HEK293 (cell line): ENCODE results near the gene TUBB2B.
A peak's percentile ranks its signal among the peaks of the same experiment; 100 is the strongest.

Experiments
- CTCF ChIP-seq: fragments of 450-650 bp; formaldehyde crosslinking; IDR thresholded peaks from 2 replicates; pipeline ENCODE4 v1.5.1; 2016; ENCODE audit warnings: missing biosample characterization, missing genetic modification characterization
- GLI2 ChIP-seq: fragments of 450-650 bp; formaldehyde crosslinking; IDR thresholded peaks from 2 replicates; pipeline ENCODE4; 2017; ENCODE audit warnings: missing biosample characterization, missing genetic modification characterization, low read depth, borderline replicate concordance
- HOXA7 ChIP-seq: sonication (generic); formaldehyde crosslinking; IDR thresholded peaks from 2 replicates; pipeline ENCODE4 v1.8.1; 2022; ENCODE audit warnings: missing genetic modification reagents, borderline replicate concordance
- MZF1 ChIP-seq: fragments of 450-650 bp; formaldehyde crosslinking; IDR thresholded peaks from 2 replicates; pipeline ENCODE4 v1.5.1; 2017; ENCODE audit warnings: missing biosample characterization, missing genetic modification characterization, borderline replicate concordance
- OSR2 ChIP-seq: fragments of 450-650 bp; formaldehyde crosslinking; IDR thresholded peaks from 2 replicates; pipeline ENCODE4 v1.5.1; 2016; ENCODE audit warnings: missing biosample characterization, missing genetic modification characterization
- PRDM10 ChIP-seq: fragments of 450-650 bp; formaldehyde crosslinking; IDR thresholded peaks from 2 replicates; pipeline ENCODE4 v1.5.1; 2016; ENCODE audit warnings: missing biosample characterization, missing genetic modification characterization
- REPIN1 ChIP-seq: fragments of 450-650 bp; formaldehyde crosslinking; IDR thresholded peaks from 2 replicates; pipeline ENCODE4 v1.5.1; 2017; ENCODE audit warnings: missing biosample characterization, missing genetic modification characterization, low read depth
- SP2 ChIP-seq: fragments of 450-650 bp; formaldehyde crosslinking; IDR thresholded peaks from 2 replicates; pipeline ENCODE4 v1.5.1; 2016; ENCODE audit warnings: missing biosample characterization, missing genetic modification characterization
- ZBTB1 ChIP-seq: fragments of 450-650 bp; formaldehyde crosslinking; IDR thresholded peaks from 2 replicates; pipeline ENCODE4 v1.5.1; 2016; ENCODE audit warnings: missing biosample characterization, missing genetic modification characterization
- ZBTB10 ChIP-seq: fragments of 450-650 bp; formaldehyde crosslinking; IDR thresholded peaks from 2 replicates; pipeline ENCODE4 v1.5.1; 2016; ENCODE audit warnings: missing biosample characterization, missing genetic modification characterization
- ZFP69B ChIP-seq: fragments of 450-650 bp; formaldehyde crosslinking; IDR thresholded peaks from 2 replicates; pipeline ENCODE4 v1.5.1; 2016; ENCODE audit warnings: missing biosample characterization, missing genetic modification characterization
- ZIC2 ChIP-seq: fragments of 450-650 bp; formaldehyde crosslinking; IDR thresholded peaks from 2 replicates; pipeline ENCODE4 v1.5.1; 2016; ENCODE audit warnings: missing biosample characterization, missing genetic modification characterization
- ZNF140 ChIP-seq: fragments of 450-650 bp; formaldehyde crosslinking; IDR thresholded peaks from 2 replicates; pipeline ENCODE4 v1.5.1; 2016; ENCODE audit warnings: missing biosample characterization, missing genetic modification characterization
- ZNF184 ChIP-seq: fragments of 450-650 bp; IDR thresholded peaks from 2 replicates; pipeline ENCODE4 v1.5.1; 2018; ENCODE audit warnings: missing biosample characterization, mild to moderate bottlenecking, missing genetic modification characterization
- ZNF223 ChIP-seq: fragments of 450-650 bp; formaldehyde crosslinking; IDR thresholded peaks from 2 replicates; pipeline ENCODE4 v1.5.1; 2016; ENCODE audit warnings: missing biosample characterization, missing genetic modification characterization
- ZNF280C ChIP-seq: fragments of 450-650 bp; formaldehyde crosslinking; IDR thresholded peaks from 2 replicates; pipeline ENCODE4 v1.5.1; 2016; ENCODE audit warnings: missing biosample characterization, missing genetic modification characterization
- ZNF302 ChIP-seq: fragments of 450-650 bp; formaldehyde crosslinking; IDR thresholded peaks from 2 replicates; pipeline ENCODE4 v1.5.1; 2016; ENCODE audit warnings: missing biosample characterization, missing genetic modification characterization, low read depth
- ZNF324 ChIP-seq: fragments of 450-650 bp; formaldehyde crosslinking; IDR thresholded peaks from 2 replicates; pipeline ENCODE4 v1.5.1; 2016; ENCODE audit warnings: missing biosample characterization, missing genetic modification characterization
- ZNF423 ChIP-seq: fragments of 450-650 bp; formaldehyde crosslinking; IDR thresholded peaks from 2 replicates; pipeline ENCODE4 v1.5.1; 2016; ENCODE audit warnings: missing biosample characterization, missing genetic modification characterization
- ZNF473 ChIP-seq: fragments of 450-650 bp; formaldehyde crosslinking; IDR thresholded peaks from 2 replicates; pipeline ENCODE4 v1.5.1; 2017; ENCODE audit warnings: missing biosample characterization, missing genetic modification characterization
- ZNF529 ChIP-seq: fragments of 450-650 bp; formaldehyde crosslinking; IDR thresholded peaks from 2 replicates; pipeline ENCODE4 v1.5.1; 2017; ENCODE audit warnings: missing genetic modification characterization, missing biosample characterization; ENCODE audit not compliant: insufficient replicate concordance
- ZNF580 ChIP-seq: fragments of 450-650 bp; formaldehyde crosslinking; IDR thresholded peaks from 2 replicates; pipeline ENCODE4 v1.5.1; 2016; ENCODE audit warnings: missing biosample characterization, missing genetic modification characterization
- ZNF626 ChIP-seq: fragments of 450-650 bp; sonication (Bioruptor Pico); formaldehyde crosslinking; IDR thresholded peaks from 2 replicates; pipeline ENCODE4 v1.5.1; 2018; ENCODE audit warnings: missing biosample characterization, missing genetic modification characterization, inconsistent platforms
- ZNF677 ChIP-seq: fragments of 450-650 bp; IDR thresholded peaks from 2 replicates; pipeline ENCODE4 v1.5.0; 2018; ENCODE audit warnings: missing biosample characterization, mild to moderate bottlenecking, missing genetic modification characterization, moderate library complexity
- ZNF701 ChIP-seq: fragments of 450-650 bp; formaldehyde crosslinking; IDR thresholded peaks from 2 replicates; pipeline ENCODE4 v1.5.1; 2016; ENCODE audit warnings: missing biosample characterization, missing genetic modification characterization
- ZNF707 ChIP-seq: fragments of 450-650 bp; formaldehyde crosslinking; IDR thresholded peaks from 2 replicates; pipeline ENCODE4 v1.5.1; 2016; ENCODE audit warnings: missing biosample characterization, missing genetic modification characterization
- ZNF791 ChIP-seq: fragments of 450-650 bp; formaldehyde crosslinking; IDR thresholded peaks from 2 replicates; pipeline ENCODE4 v1.5.1; 2016; ENCODE audit warnings: missing biosample characterization, missing genetic modification characterization
- ZNF792 ChIP-seq: fragments of 450-650 bp; formaldehyde crosslinking; IDR thresholded peaks from 2 replicates; pipeline ENCODE4 v1.5.1; 2016; ENCODE audit warnings: missing biosample characterization, missing genetic modification characterization
- ZSCAN30 ChIP-seq: fragments of 450-650 bp; IDR thresholded peaks from 2 replicates; pipeline ENCODE4 v1.5.1; 2018; ENCODE audit warnings: missing biosample characterization, mild to moderate bottlenecking, missing genetic modification characterization, moderate library complexity

Gene TUBB2B

GRCh38 chr6:3258720-3259490, 31.5 kb upstream of the TUBB2B start, which contains the start of gene PSMG4 (continued):
- TF ChIP-seq ZNF324 (tag by site-specific recombination): peak; percentile 75; the same call in 1 of the 2 replicates
- no peak for TF ChIP-seq ZNF677 (tag by site-specific recombination)
- TF ChIP-seq OSR2: no peak
- no peak for TF ChIP-seq ZNF791 (tag by site-specific recombination)
- TF ChIP-seq ZNF140 (tag by site-specific recombination): no peak
- 0 out of 2 replicates have a peak, but pooled peaks have one; percentile 12 for TF ChIP-seq CTCF (tag by site-specific recombination)
- TF ChIP-seq ZNF423 (tag by site-specific recombination): no peak
- no peak for TF ChIP-seq ZBTB1 (tag by site-specific recombination)
- no peak for TF ChIP-seq ZNF184
- peak; percentile 27; the same call in 1 of the 2 replicates for TF ChIP-seq ZBTB10
- no peak for TF ChIP-seq ZNF792 (tag by site-specific recombination)
- TF ChIP-seq SP2 (tag by site-specific recombination): peak; percentile 48
- TF ChIP-seq ZNF580 (tag by site-specific recombination): 0 out of 2 replicates have a peak, but pooled peaks have one; percentile 23
- TF ChIP-seq ZFP69B (tag by site-specific recombination): peak; percentile 58; the same call in 1 of the 2 replicates
- peak; percentile 80 for TF ChIP-seq ZNF223
- TF ChIP-seq ZNF280C (tag by site-specific recombination): no peak
- no peak for TF ChIP-seq MZF1 (tag by site-specific recombination)
- no peak for TF ChIP-seq ZNF302
- TF ChIP-seq ZSCAN30 (tag by site-specific recombination): peak; percentile 11; the same call in 1 of the 2 replicates
- no peak for TF ChIP-seq ZNF707 (tag by site-specific recombination)
- TF ChIP-seq GLI2: no peak
- TF ChIP-seq REPIN1 (tag by site-specific recombination): no peak
- no peak for TF ChIP-seq PRDM10 (tag by site-specific recombination)
- no peak for TF ChIP-seq ZNF626 (tag by site-specific recombination)
- no peak for TF ChIP-seq ZNF701 (tag by site-specific recombination)
- TF ChIP-seq ZNF473: no peak
- no peak for TF ChIP-seq ZNF529 (tag by site-specific recombination)
- TF ChIP-seq HOXA7: no peak
- TF ChIP-seq ZIC2 (tag by site-specific recombination): peak; percentile 32
